D721Med (cell line): ENCODE measurements around the gene OPTN.
"Not testable (repeated sequence)": the region's sequence is repeated elsewhere in the genome, so short reads cannot be mapped to it uniquely, and the experiment has no call there.

Experiments
- DNase-seq: peaks from one replicate; pipeline ENCODE4 v3.0.0; 2011; ENCODE audit warnings: low spot score; ENCODE audit not compliant: insufficient read length
- FAIRE-seq: peaks from 2 replicates; lab custom pipeline; 2011; peaks lifted over from hg19 to GRCh38; lab: Jason Lieb, UNC
- CTCF ChIP-seq: IDR thresholded peaks from 2 replicates; pipeline ENCODE4 v1.5.1; 2012; ENCODE audit warnings: mild to moderate bottlenecking, control low read depth; ENCODE audit not compliant: insufficient read depth; ENCODE audit errors: missing control alignments

Gene OPTN

GRCh38 chr10:13078912-13079775, 20.8 kb upstream of the OPTN start:
- no peak for TF ChIP-seq CTCF
- DNase-seq (no peak), FAIRE-seq (no peak)

GRCh38 chr10:13079776-13080050, 20.2 kb upstream of the OPTN start:
- DNase-seq, result no peak
- no peak for FAIRE-seq
- TF ChIP-seq CTCF, result no peak

GRCh38 chr10:13080643-13081042, 19.3 kb upstream of the OPTN start:
- FAIRE-seq (no peak), DNase-seq (no peak)
- TF ChIP-seq CTCF, result no peak

GRCh38 chr10:13083700-13084099, 16.3 kb upstream of the OPTN start:
- DNase-seq, FAIRE-seq: not testable (repeated sequence)

- no peak for FAIRE-seq
- TF ChIP-seq CTCF, result no peak
Measured at GRCh38 chr10:13086056-13086455, 13.9 kb upstream of the OPTN start.

GRCh38 chr10:13087601-13087985, 12.4 kb upstream of the OPTN start:
- DNase-seq (no peak), FAIRE-seq (no peak)
- TF ChIP-seq CTCF, result no peak

More at GRCh38 chr10:13086056-13086455, 13.9 kb upstream of the OPTN start:
- no peak for DNase-seq

GRCh38 chr10:13087986-13088618, 11.9 kb upstream of the OPTN start:
- TF ChIP-seq CTCF, result no peak
- FAIRE-seq, result no peak
- DNase-seq, result no peak
